RWPE1 (cell line): ENCODE measurements around the gene IDUA.

Experiments
- CTCF ChIA-PET: fragments of 350-600 bp; sonication (Branson Sonifier 250); formaldehyde crosslinking; extraction: SDS; loops from one replicate; lab custom pipeline; 2021; lab: Yijun Ruan, JAX
- POLR2A ChIA-PET: fragments of 400-600 bp; formaldehyde crosslinking; extraction: SDS; loops from one replicate; lab custom pipeline; 2020; ENCODE audit warnings: antibody characterized with exemption; ENCODE audit not compliant: low non-redundant PET; lab: Yijun Ruan, JAX
- DNase-seq: peaks from one replicate; pipeline ENCODE4 v3.0.0; 2012; ENCODE audit warnings: low spot score
- H3K27ac ChIP-seq: fragments of 450-650 bp; 2 replicates; pipeline ENCODE4 v1.5.1; 2017
- TF ChIP-seq, protein P1 (sequence below): fragments of 450-650 bp; conservative IDR thresholded peaks from 2 replicates; pipeline ENCODE4 v1.5.1; 2017; ENCODE audit warnings: low read depth, mild to moderate bottlenecking

The IDUA gene

GRCh38 chr4:1040344-1041146, 53.7 kb downstream of the IDUA start:
- CTCF ChIA-PET = interaction anchor here (0.6 kb wide), 1 partner anchor 369 kb away, joined by 4 read pairs; no protein-coding TSS in a partner anchor
- POLR2A ChIA-PET = no interaction called here
- no peak for DNase-seq
- TF ChIP-seq, protein P1, sequence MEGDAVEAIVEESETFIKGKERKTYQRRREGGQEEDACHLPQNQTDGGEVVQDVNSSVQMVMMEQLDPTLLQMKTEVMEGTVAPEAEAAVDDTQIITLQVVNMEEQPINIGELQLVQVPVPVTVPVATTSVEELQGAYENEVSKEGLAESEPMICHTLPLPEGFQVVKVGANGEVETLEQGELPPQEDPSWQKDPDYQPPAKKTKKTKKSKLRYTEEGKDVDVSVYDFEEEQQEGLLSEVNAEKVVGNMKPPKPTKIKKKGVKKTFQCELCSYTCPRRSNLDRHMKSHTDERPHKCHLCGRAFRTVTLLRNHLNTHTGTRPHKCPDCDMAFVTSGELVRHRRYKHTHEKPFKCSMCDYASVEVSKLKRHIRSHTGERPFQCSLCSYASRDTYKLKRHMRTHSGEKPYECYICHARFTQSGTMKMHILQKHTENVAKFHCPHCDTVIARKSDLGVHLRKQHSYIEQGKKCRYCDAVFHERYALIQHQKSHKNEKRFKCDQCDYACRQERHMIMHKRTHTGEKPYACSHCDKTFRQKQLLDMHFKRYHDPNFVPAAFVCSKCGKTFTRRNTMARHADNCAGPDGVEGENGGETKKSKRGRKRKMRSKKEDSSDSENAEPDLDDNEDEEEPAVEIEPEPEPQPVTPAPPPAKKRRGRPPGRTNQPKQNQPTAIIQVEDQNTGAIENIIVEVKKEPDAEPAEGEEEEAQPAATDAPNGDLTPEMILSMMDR = no peak
- H3K27ac ChIP-seq = peak overlapping the region; percentile 97

DNA sequence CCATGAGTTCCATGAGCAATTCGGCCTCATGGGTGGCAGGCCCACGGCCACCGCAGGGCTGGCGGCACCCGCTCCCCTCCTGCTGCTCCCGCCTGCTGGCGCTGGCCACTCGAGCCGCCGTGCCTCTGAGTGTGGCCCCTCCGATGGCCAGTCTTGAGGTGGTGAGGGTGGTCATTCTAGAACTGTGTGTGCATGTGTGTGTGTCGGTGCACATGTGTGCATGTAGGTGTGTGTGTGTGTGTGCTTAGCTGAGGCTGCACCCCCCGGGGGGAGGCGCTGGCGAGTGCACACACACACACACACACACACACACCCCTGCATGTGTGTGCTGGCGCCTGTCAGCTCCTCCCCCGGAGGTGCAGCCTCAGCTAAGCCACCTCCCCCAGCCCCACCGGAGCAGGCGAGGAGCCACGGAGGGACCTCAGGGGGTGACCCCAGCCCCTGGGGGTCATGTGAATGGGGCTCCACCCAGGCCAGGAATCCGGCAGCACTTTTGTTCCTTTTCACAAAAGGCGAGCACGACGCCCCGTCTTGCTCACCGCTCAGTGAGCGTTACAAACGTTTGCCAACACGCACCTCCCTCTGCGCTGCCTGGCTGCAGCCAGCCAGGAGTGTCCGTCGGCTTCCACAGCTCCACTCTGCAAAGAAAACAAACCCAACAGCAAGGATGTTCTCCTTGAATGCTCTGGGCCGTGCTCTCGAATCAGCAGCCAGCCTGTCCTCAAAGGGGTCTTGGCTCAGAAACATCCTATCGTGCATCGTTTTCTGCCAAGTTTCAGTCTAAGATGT, 54.5 kb downstream of the IDUA start:
- CTCF ChIA-PET = interaction anchor here (0.6 kb wide), 2 partner anchors 370 to 371 kb away, joined by 4 read pairs; no protein-coding TSS in a partner anchor
- TF ChIP-seq, protein P1 = no peak
- POLR2A ChIA-PET = no interaction called here
- no peak for DNase-seq
- H3K27ac ChIP-seq = peak overlapping the region; percentile 97

DNA sequence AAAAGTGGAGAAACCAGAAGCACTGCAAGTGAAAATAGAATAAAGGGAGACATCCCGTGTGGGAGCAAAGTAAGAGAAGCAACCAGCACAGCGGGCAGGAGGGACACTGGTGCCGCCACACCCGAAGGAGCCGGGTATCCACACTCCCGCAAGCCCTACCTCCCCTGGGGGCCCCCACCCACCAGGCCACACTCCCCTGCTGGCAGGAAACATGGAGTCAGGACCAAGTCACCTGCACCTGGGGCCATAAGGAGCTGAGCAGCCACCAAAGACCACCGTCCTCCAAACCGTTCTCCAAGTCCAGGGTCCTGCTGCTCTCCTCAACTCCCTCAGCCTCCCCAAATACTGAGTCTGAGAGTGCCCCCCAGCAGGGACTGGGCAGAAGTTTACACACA, 55.1 kb downstream of the IDUA start:
- ChIA-PET POLR2A (no interaction called here), CTCF (no interaction called here)
- no peak for DNase-seq
- TF ChIP-seq, protein P1 = no peak
- H3K27ac ChIP-seq = peak overlapping the region; percentile 97

DNA sequence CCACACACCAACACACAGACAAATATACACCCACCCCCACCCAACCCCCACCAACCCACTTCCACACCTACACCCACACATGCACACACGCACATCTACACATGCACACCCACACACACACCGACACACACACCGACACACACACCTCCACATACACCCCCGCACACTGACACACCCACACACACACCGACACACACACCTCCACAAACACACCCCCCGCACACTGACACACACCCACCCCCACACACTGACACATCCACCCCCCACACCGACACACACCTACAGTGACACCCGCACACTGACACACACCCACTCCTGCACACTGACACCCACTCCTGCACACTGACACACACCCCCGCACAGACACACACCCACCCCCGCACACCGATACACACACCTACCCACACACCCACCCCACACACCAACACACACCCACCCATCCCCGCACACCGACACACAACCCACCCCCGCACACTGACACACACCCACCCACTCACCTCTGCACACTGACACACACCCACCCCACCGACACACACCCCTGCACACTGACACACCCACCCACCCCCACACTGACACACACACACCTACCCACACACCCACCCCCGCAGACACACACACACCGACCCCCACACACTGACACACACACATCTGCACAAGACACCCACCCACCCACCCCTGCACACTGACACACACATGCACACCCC, 55.7 kb downstream of the IDUA start:
- H3K27ac ChIP-seq = peak overlapping the region; percentile 97
- DNase-seq = no peak
- TF ChIP-seq, protein P1 = no peak
- ChIA-PET POLR2A (no interaction called here), CTCF (no interaction called here)

DNA sequence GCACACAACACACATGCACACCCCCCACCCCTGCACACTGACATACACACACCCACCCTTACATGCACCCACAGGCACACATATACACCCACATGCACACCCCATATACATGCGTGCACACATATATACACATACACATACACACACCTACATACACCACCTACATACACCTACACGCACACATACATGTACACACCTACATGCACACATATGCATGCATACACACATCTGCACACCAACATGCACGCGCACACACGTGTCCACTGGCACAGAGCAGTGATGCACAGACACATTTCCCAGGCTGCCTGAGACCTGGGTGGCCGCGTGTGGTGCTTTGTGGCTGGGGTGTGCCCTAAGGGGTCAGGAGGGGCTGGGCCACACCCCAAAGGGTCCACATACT, 56.3 kb downstream of the IDUA start:
- no peak for DNase-seq
- TF ChIP-seq, protein P1 = no peak
- POLR2A ChIA-PET = no interaction called here
- H3K27ac ChIP-seq = peak overlapping the region; percentile 97
- CTCF ChIA-PET = interaction anchor here (0.5 kb wide), 1 partner anchor 303 kb away, joined by 3 read pairs; no protein-coding TSS in a partner anchor
